ENCODE results near the gene HIVEP3. TPM values are rescaled to one million over a fixed set of nuclear protein-coding genes. Genes with fewer than 3 reads are reported as not detected.
"Not testable (repeated sequence)": the region's sequence is repeated elsewhere in the genome, so short reads cannot be mapped to it uniquely, and the experiment has no call there.

Gene HIVEP3
- total and polyA plus RNA-seq, 8 donors, result 1.8 to 65.3 (median 3.8) TPM

GRCh38 chr1:41559331-41559730 is 359.4 kb downstream of the HIVEP3 start:
- no peak for DNase-seq
- peaks cover 0 to 8% (median 0%) of the 10 kb centered on the region in 4 donors for H3K9me3 ChIP-seq
- H3K27me3 ChIP-seq, result no peaks in the 10 kb centered on the region
- H3K27ac ChIP-seq, result no peak overlapping the region
- WGBS, 5 donors, result 65 to 77% (median 71%) methylated on average over 5 of the region's 5 CpGs
- H3K4me1 ChIP-seq, result peaks cover 0 to 4% (median 0%) of the 10 kb centered on the region in 4 donors
- no peak overlapping the region for H3K4me3 ChIP-seq
- intact Hi-C loops (cut with DNase I; ENCODE audit: low total_unique reads), result no loop called here
- TF ChIP-seq EP300 (IDR thresholded peaks at IDR 0.05), result no peak
- H3K36me3 ChIP-seq, result no peaks in the 10 kb centered on the region

- intact Hi-C loops (cut with DNase I; ENCODE audit: low total_unique reads), result no loop called here
- peak in 1 of 2 donors; percentile 30 for DNase-seq
- WGBS, 5 donors, result 69 to 90% (median 73%) methylated on average over 3 of the region's 3 CpGs
- Histone ChIP-seq H3K36me3 (no peaks in the 10 kb centered on the region), H3K4me1 (peaks cover 0 to 4% (median 0%) of the 10 kb centered on the region in 4 donors), H3K4me3 (no peak overlapping the region), H3K9me3 (peaks cover 0 to 8% (median 0%) of the 10 kb centered on the region in 4 donors), H3K27ac (no peak overlapping the region), H3K27me3 (no peaks in the 10 kb centered on the region)
- TF ChIP-seq EP300 (IDR thresholded peaks at IDR 0.05) (no peak), POLR2AphosphoS5 (IDR thresholded peaks at IDR 0.05) (no peak), POLR2A (IDR thresholded peaks at IDR 0.05) (no peak)
- TF ChIP-seq, protein P1, sequence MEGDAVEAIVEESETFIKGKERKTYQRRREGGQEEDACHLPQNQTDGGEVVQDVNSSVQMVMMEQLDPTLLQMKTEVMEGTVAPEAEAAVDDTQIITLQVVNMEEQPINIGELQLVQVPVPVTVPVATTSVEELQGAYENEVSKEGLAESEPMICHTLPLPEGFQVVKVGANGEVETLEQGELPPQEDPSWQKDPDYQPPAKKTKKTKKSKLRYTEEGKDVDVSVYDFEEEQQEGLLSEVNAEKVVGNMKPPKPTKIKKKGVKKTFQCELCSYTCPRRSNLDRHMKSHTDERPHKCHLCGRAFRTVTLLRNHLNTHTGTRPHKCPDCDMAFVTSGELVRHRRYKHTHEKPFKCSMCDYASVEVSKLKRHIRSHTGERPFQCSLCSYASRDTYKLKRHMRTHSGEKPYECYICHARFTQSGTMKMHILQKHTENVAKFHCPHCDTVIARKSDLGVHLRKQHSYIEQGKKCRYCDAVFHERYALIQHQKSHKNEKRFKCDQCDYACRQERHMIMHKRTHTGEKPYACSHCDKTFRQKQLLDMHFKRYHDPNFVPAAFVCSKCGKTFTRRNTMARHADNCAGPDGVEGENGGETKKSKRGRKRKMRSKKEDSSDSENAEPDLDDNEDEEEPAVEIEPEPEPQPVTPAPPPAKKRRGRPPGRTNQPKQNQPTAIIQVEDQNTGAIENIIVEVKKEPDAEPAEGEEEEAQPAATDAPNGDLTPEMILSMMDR (IDR thresholded peaks at IDR 0.05), result no peak
These were observed 360.0 kb downstream of the HIVEP3 start for GRCh38 chr1:41558761-41559171.

DNA sequence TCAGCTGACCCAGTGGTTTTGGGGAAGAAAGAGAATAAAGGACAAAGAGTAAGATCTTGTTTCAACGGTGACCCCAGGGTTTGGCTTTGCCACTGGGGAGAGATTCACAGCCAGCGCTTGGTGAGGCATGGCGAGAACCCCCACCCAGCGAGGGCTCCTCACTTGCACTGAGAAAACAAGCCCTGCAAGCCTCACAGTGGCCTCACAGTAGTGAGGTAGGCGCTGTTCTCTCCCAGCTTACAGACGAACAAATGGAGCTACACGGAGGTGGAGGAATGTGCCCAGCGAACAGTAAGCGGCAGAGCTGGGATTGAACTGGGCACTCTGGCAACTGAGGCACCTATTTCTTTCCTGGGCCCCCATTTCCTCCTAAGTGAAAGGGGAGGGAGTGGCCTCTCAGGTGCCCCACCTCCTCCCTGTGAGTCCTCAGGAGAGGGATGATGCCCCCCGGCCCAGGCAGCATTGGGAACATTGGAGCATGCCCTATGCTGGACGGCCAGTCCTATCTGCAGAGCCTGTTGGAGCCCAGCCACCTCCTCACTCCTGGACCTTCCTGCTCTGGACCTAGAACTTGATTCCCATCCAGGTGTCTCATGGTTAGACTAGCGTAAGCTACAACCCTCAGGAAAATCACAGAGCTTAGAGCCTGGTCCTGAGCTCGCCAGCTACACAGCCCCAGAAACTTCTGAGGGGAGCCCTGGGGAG is 360.8 kb downstream of the HIVEP3 start:
- DNase-seq, result no peak
- no peak overlapping the region for H3K27ac ChIP-seq
- intact Hi-C loops (cut with DNase I; ENCODE audit: low total_unique reads), result no loop called here
- no peak for TF ChIP-seq EP300 (IDR thresholded peaks at IDR 0.05)
- TF ChIP-seq, protein P1 (IDR thresholded peaks at IDR 0.05), result no peak
- TF ChIP-seq POLR2A (IDR thresholded peaks at IDR 0.05), result no peak
- no peak for TF ChIP-seq POLR2AphosphoS5 (IDR thresholded peaks at IDR 0.05)
- H3K27me3 ChIP-seq, result no peaks in the 10 kb centered on the region
- no peaks in the 10 kb centered on the region for H3K36me3 ChIP-seq
- 76 to 86% (median 82%) methylated on average over 13 of the region's 13 CpGs for WGBS, 5 donors
- peaks cover 0 to 8% (median 0%) of the 10 kb centered on the region in 4 donors for H3K9me3 ChIP-seq
- H3K4me3 ChIP-seq, result no peak overlapping the region
- peaks cover 0 to 4% (median 0%) of the 10 kb centered on the region in 4 donors for H3K4me1 ChIP-seq

- H3K9me3 ChIP-seq; H3K27me3 ChIP-seq; H3K27ac ChIP-seq; H3K36me3 ChIP-seq; H3K4me1 ChIP-seq; H3K4me3 ChIP-seq; intact Hi-C loops (cut with DNase I; ENCODE audit: low total_unique reads): not testable (repeated sequence)
- 74 to 100% (median 89%) methylated on average over 1 to 5 of the region's 5 CpGs for WGBS, 5 donors
- peak in 1 of 2 donors; percentile 7 for DNase-seq
These were observed 364.0 kb downstream of the HIVEP3 start for GRCh38 chr1:41554746-41555145.

- DNase-seq, result no peak
- Histone ChIP-seq H3K4me3 (no peak overlapping the region), H3K27ac (no peak overlapping the region), H3K9me3 (no peaks in the 10 kb centered on the region), H3K4me1 (no peaks in the 10 kb centered on the region), H3K27me3 (no peaks in the 10 kb centered on the region), H3K36me3 (no peaks in the 10 kb centered on the region)
- TF ChIP-seq EP300 (IDR thresholded peaks at IDR 0.05) (no peak), POLR2A (IDR thresholded peaks at IDR 0.05) (no peak), POLR2AphosphoS5 (IDR thresholded peaks at IDR 0.05) (no peak)
- TF ChIP-seq, protein P1 (IDR thresholded peaks at IDR 0.05), result no peak
- intact Hi-C loops (cut with DNase I; ENCODE audit: low total_unique reads), result no loop called here
- WGBS, 5 donors, result 73 to 81% (median 74%) methylated on average over 7 of the region's 7 CpGs
These were observed 370.8 kb downstream of the HIVEP3 start for GRCh38 chr1:41547781-41548560.
